H9 (cell line): ENCODE measurements around the gene DPEP2. TPM values are rescaled to one million over a fixed set of nuclear protein-coding genes. Genes with fewer than 3 reads are reported as not detected.

Experiments used
- DNase-seq: peaks from one replicate; pipeline ENCODE4 v3.0.0-alpha.2; 2017
- H2AFZ ChIP-seq: one replicate; pipeline ENCODE4 v1.6.1; 2013; ENCODE audit warnings: mild to moderate bottlenecking, low read length, control low read depth, moderate library complexity
- H2AK5ac ChIP-seq: 2 replicates; pipeline ENCODE4 v1.6.1; 2013; ENCODE audit warnings: low read length, control low read depth, mixed read lengths; ENCODE audit not compliant: insufficient read length
- H2BK120ac ChIP-seq: one replicate; pipeline ENCODE4 v1.6.1; 2013; ENCODE audit warnings: low read depth, mild to moderate bottlenecking, low read length, control low read depth, inconsistent platforms; ENCODE audit not compliant: poor library complexity, severe bottlenecking
- H2BK12ac ChIP-seq: 2 replicates; pipeline ENCODE4 v1.6.1; 2013; ENCODE audit warnings: low read length, control low read depth, mixed read lengths, low read depth; ENCODE audit not compliant: insufficient read length
- H2BK15ac ChIP-seq: 2 replicates; pipeline ENCODE4 v1.6.1; 2013; ENCODE audit warnings: low read depth, low read length, control low read depth
- H2BK20ac ChIP-seq: one replicate; pipeline ENCODE4 v1.6.1; 2013; ENCODE audit warnings: low read depth, mild to moderate bottlenecking, low read length, control low read depth, inconsistent platforms; ENCODE audit not compliant: poor library complexity, severe bottlenecking
- H2BK5ac ChIP-seq: 2 replicates; pipeline ENCODE4 v1.6.1; 2013; ENCODE audit warnings: low read length, control low read depth, mixed read lengths; ENCODE audit not compliant: insufficient read length
- H3K14ac ChIP-seq: 2 replicates; pipeline ENCODE4 v1.6.1; 2013; ENCODE audit warnings: low read length, control low read depth; ENCODE audit not compliant: insufficient read depth
- H3K18ac ChIP-seq: 2 replicates; pipeline ENCODE4 v1.6.1; 2013; ENCODE audit warnings: low read depth, mild to moderate bottlenecking, mixed read lengths, low read length, control low read depth; ENCODE audit not compliant: insufficient read length
- H3K23ac ChIP-seq: 2 replicates; pipeline ENCODE4 v1.6.1; 2013; ENCODE audit warnings: low read length, control low read depth, mixed read lengths, low read depth; ENCODE audit not compliant: insufficient read length
- H3K23me2 ChIP-seq: 2 replicates; pipeline ENCODE4 v1.6.1; 2013; ENCODE audit warnings: low read depth, mild to moderate bottlenecking, mixed read lengths, low read length, control low read depth; ENCODE audit not compliant: insufficient read length, poor library complexity, severe bottlenecking
- H3K27ac ChIP-seq: 2 replicates; pipeline ENCODE4 v1.5.1; 2013; ENCODE audit warnings: low read length, control low read depth, mixed read lengths, low read depth; ENCODE audit not compliant: insufficient read length
- H3K27me3 ChIP-seq: 2 replicates; pipeline ENCODE4 v1.6.1; 2013; ENCODE audit warnings: low read length, control low read depth, inconsistent platforms; ENCODE audit not compliant: insufficient read depth
- H3K4ac ChIP-seq: 2 replicates; pipeline ENCODE4 v1.6.1; 2013; ENCODE audit warnings: low read depth, mild to moderate bottlenecking, control low read depth, inconsistent platforms, low read length, moderate library complexity
- H3K4me1 ChIP-seq: 2 replicates; pipeline ENCODE4 v1.6.1; 2013; ENCODE audit warnings: low read length, control low read depth, inconsistent platforms; ENCODE audit not compliant: insufficient read depth
- H3K4me2 ChIP-seq: 2 replicates; pipeline ENCODE4 v1.6.1; 2013; ENCODE audit warnings: low read length, control low read depth, mixed read lengths; ENCODE audit not compliant: insufficient read length, insufficient read depth
- H3K56ac ChIP-seq: 2 replicates; pipeline ENCODE4 v1.6.1; 2013; ENCODE audit warnings: low read depth, mild to moderate bottlenecking, mixed read lengths, low read length, control low read depth; ENCODE audit not compliant: insufficient read length
- H3K79me1 ChIP-seq: 2 replicates; pipeline ENCODE4 v1.6.1; 2013; ENCODE audit warnings: low read depth, mild to moderate bottlenecking, moderate library complexity, low read length, control low read depth, inconsistent platforms; ENCODE audit not compliant: insufficient read depth, poor library complexity, severe bottlenecking
- H3K79me2 ChIP-seq: 2 replicates; pipeline ENCODE4 v1.6.1; 2013; ENCODE audit warnings: low read length, control low read depth, inconsistent platforms; ENCODE audit not compliant: insufficient read depth
- H3K9ac ChIP-seq: 2 replicates; pipeline ENCODE4 v1.6.1; 2013; ENCODE audit warnings: low read length, control low read depth, mixed read lengths; ENCODE audit not compliant: insufficient read length; ENCODE audit errors: extremely low read depth
- H3K9me3 ChIP-seq: one replicate; pipeline ENCODE4 v1.6.1; 2013; ENCODE audit warnings: low read depth, low read length, inconsistent platforms; ENCODE audit not compliant: control insufficient read depth
- H3T11ph ChIP-seq: one replicate; pipeline ENCODE4 v1.6.1; 2013; ENCODE audit warnings: mild to moderate bottlenecking, low read length, control low read depth, inconsistent platforms
- H4K20me1 ChIP-seq: one replicate; pipeline ENCODE4 v1.6.1; 2013; ENCODE audit not compliant: control insufficient read depth, insufficient read length, insufficient read depth
- H4K5ac ChIP-seq: 2 replicates; pipeline ENCODE4 v1.6.1; 2013; ENCODE audit warnings: low read depth, mild to moderate bottlenecking, mixed read lengths, low read length, control low read depth; ENCODE audit not compliant: insufficient read length
- H4K8ac ChIP-seq: replicated peaks from 2 replicates; pipeline ENCODE4 v1.6.1; 2013; ENCODE audit warnings: low read length, control low read depth, mixed read lengths, low read depth; ENCODE audit not compliant: insufficient read length
- H4K91ac ChIP-seq: 2 replicates; pipeline ENCODE4 v1.6.1; 2013; ENCODE audit warnings: low read depth, mild to moderate bottlenecking, moderate library complexity, mixed read lengths, low read length, control low read depth; ENCODE audit not compliant: insufficient read length
- H3K27ac Mint-ChIP-seq, 3 experiments: 2 replicates in 2 of 3; 3 replicates in 1 of 3; pipeline ENCODE4 v1.8.0; 2020 to 2021; ENCODE audit warnings: mixed read lengths in 3 of 3, mild to moderate bottlenecking in 1 of 3, moderate library complexity in 1 of 3
- H3K27me3 Mint-ChIP-seq: 2 replicates; pipeline ENCODE4 v1.8.0; 2021; ENCODE audit warnings: low read depth, mild to moderate bottlenecking, moderate library complexity, mixed read lengths
- H3K36me3 Mint-ChIP-seq, 3 experiments: 2 replicates in 2 of 3; 3 replicates in 1 of 3; pipeline ENCODE4 v1.8.0; 2020 to 2021; ENCODE audit warnings: low read depth in 3 of 3, mixed read lengths in 3 of 3; ENCODE audit not compliant: insufficient read depth in 1 of 3
- H3K4me1 Mint-ChIP-seq, 2 experiments: 2 replicates each; pipeline ENCODE4 v1.8.0; 2020; ENCODE audit warnings: mixed read lengths in 2 of 2
- H3K4me3 Mint-ChIP-seq, 2 experiments: 2 replicates in 1 of 2; 3 replicates in 1 of 2; pipeline ENCODE4 v1.8.0; 2020 to 2021; ENCODE audit warnings: mild to moderate bottlenecking in 2 of 2, mixed read lengths in 2 of 2, moderate library complexity in 1 of 2
- H3K9me3 Mint-ChIP-seq, 2 experiments: 2 replicates in 1 of 2; 3 replicates in 1 of 2; pipeline ENCODE4 v1.8.0; 2020; ENCODE audit warnings: mild to moderate bottlenecking in 2 of 2, mixed read lengths in 2 of 2, moderate library complexity in 1 of 2
- CTCF ChIP-seq: fragments of 200-600 bp; sonication (generic); conservative IDR thresholded peaks from 3 replicates; pipeline ENCODE4 v1.8.0; 2021; ENCODE audit warnings: antibody characterized with exemption, mild to moderate bottlenecking
- WGBS: extraction: QIAGEN DNeasy Blood & Tissue Kit; methylation state at CpG from one replicate; pipeline ENCODE4 v1.1.7; 2013; ENCODE audit warnings: missing lambda C conversion rate, low lambda C conversion rate, mixed read lengths; ENCODE audit not compliant: insufficient read length; ENCODE audit errors: extremely low coverage; 5-methylcytosine and 5-hydroxymethylcytosine counted together
- total RNA-seq: library from RNA; stranded (reverse); gene quantifications from 2 replicates; pipeline ENCODE4 v1.2.1, GENCODE V29; 2021

DPEP2 gene
- total RNA-seq, 1 experiment from 2014 or later: not detected

GRCh38 chr16:67953641-67954375, 45.5 kb downstream of the DPEP2 start:
- no peak overlapping the region for H2AK5ac ChIP-seq
- no peak overlapping the region for H3T11ph ChIP-seq
- no peak overlapping the region for H2BK15ac ChIP-seq
- H4K91ac ChIP-seq: no peak overlapping the region
- H3K79me2 ChIP-seq: no peaks in the 10 kb centered on the region
- Mint-ChIP-seq H3K9me3 (no peaks in the 10 kb centered on the region), H3K27me3 (no peaks in the 10 kb centered on the region), H3K27ac (no peak overlapping the region), H3K4me1 (no peaks in the 10 kb centered on the region), H3K4me3 (no peak overlapping the region), H3K36me3 (peaks cover 17 to 68% (median 49%) of the 10 kb centered on the region in 3 experiments; a peak in 6 of 7 replicates)
- no peak overlapping the region for H3K9ac ChIP-seq
- no peak overlapping the region for H3K56ac ChIP-seq
- no peak overlapping the region for H3K23ac ChIP-seq
- no peaks in the 10 kb centered on the region for H3K79me1 ChIP-seq
- no CpG with 5 or more reads among the region's 8 CpGs for WGBS
- H3K4me1 ChIP-seq: no peaks in the 10 kb centered on the region
- H3K23me2 ChIP-seq: no peaks in the 10 kb centered on the region
- H2BK12ac ChIP-seq: no peak overlapping the region
- no peaks in the 10 kb centered on the region for H4K20me1 ChIP-seq
- H3K4ac ChIP-seq: no peak overlapping the region
- H3K18ac ChIP-seq: no peak overlapping the region
- H2BK20ac ChIP-seq: no peak overlapping the region
- no peak overlapping the region for H2BK5ac ChIP-seq
- no peaks in the 10 kb centered on the region for H3K9me3 ChIP-seq
- H4K5ac ChIP-seq: no peak overlapping the region
- no peak overlapping the region for H3K4me2 ChIP-seq
- H3K14ac ChIP-seq: no peak overlapping the region
- TF ChIP-seq CTCF: no peak
- no peak for DNase-seq
- H2BK120ac ChIP-seq: no peak overlapping the region
- no peak overlapping the region for H2AFZ ChIP-seq
- no peak overlapping the region for H4K8ac ChIP-seq
- H3K27me3 ChIP-seq: no peaks in the 10 kb centered on the region
- no peak overlapping the region for H3K27ac ChIP-seq
